Transverse colon (tissue), 4 donors: ENCODE results near the gene LRP1B. TPM values are rescaled to one million over a fixed set of nuclear protein-coding genes. Genes with fewer than 3 reads are reported as not detected.
"Not testable (repeated sequence)": the region's sequence is repeated elsewhere in the genome, so short reads cannot be mapped to it uniquely, and the experiment has no call there.

Experiments used
- DNase-seq: peaks from one replicate; pipeline ENCODE4 v3.0.0-alpha.2; 2019
- H3K27ac ChIP-seq, 4 donors: fragments of 200-600 bp; sonication (generic); 2 replicates each; pipeline ENCODE4 v1.5.1; 2016 to 2018; ENCODE audit warnings: inconsistent platforms in 4 of 4
- H3K27me3 ChIP-seq: fragments of 200-600 bp; sonication (generic); 2 replicates; pipeline ENCODE4 v1.5.1; 2017; ENCODE audit warnings: inconsistent platforms
- H3K36me3 ChIP-seq, 4 donors: fragments of 200-600 bp; sonication (generic); 2 replicates each; pipeline ENCODE4 v1.5.1; 2017 to 2019; ENCODE audit warnings: inconsistent platforms in 4 of 4
- H3K4me1 ChIP-seq, 4 donors: fragments of 200-600 bp; sonication (generic); 2 replicates each; pipeline ENCODE4 v1.5.1; 2017 to 2020; ENCODE audit warnings: inconsistent platforms in 4 of 4
- H3K4me3 ChIP-seq, 4 donors: fragments of 200-600 bp; sonication (generic); 1 replicate in 1 of 4; 2 replicates in 3 of 4; pipeline versions ENCODE4 v1.5.1 to v1.6.1; 2017 to 2019; ENCODE audit warnings: inconsistent platforms in 4 of 4
- H3K9me3 ChIP-seq, 2 donors: fragments of 200-600 bp; sonication (generic); 2 replicates each; pipeline ENCODE4 v1.5.1; 2017 to 2019; ENCODE audit warnings: inconsistent platforms in 2 of 2
- CTCF ChIP-seq, 5 experiments: fragments of 200-600 bp in 3 of 5; fragments of 450-650 bp in 2 of 5; sonication (generic) in 3 of 5; IDR thresholded peaks; 1 replicate in 2 of 5; 2 replicates in 3 of 5; pipeline ENCODE4 v1.5.1; 2016 to 2017; ENCODE audit warnings: antibody characterized with exemption in 5 of 5, inconsistent platforms in 3 of 5, mild to moderate bottlenecking in 2 of 5, moderate library complexity in 1 of 5
- EP300 ChIP-seq: sonication (generic); formaldehyde crosslinking; IDR thresholded peaks from one replicate; pipeline ENCODE4 v1.6.1; 2017; ENCODE audit warnings: antibody characterized with exemption, low read depth
- POLR2A ChIP-seq: fragments of 450-650 bp; IDR thresholded peaks from one replicate; pipeline ENCODE4 v1.6.1; 2016; ENCODE audit warnings: antibody characterized with exemption, mild to moderate bottlenecking, moderate library complexity
- POLR2AphosphoS5 ChIP-seq, 3 donors: sonication (generic); formaldehyde crosslinking; IDR thresholded peaks; one replicate each; pipeline ENCODE4 v1.6.1; 2016; ENCODE audit warnings: antibody characterized with exemption in 3 of 3
- WGBS, 2 donors: methylation state at CpG; one replicate each; pipeline ENCODE4 v1.1.5; 2018; ENCODE audit warnings: low coverage in 1 of 2; 5-methylcytosine and 5-hydroxymethylcytosine counted together
- in situ Hi-C, 4 donors: fragments of 200-750 bp; cut with MboI; loops; one replicate each; pipeline versions ENCODE4 v1.15.0 to v1.15.1; 2017; ENCODE audit warnings: low sequenced_read_pairs in 3 of 4, low pct_ligation_motif_present in 1 of 4, low pct_unique_long_range_greater_than_20kb in 1 of 4
- intact Hi-C: fragments of 100-400 bp; cut with DNase I; formaldehyde crosslinking; loops from one replicate; pipeline ENCODE4 v1.15.1; 2023; ENCODE audit warnings: low total_unique reads
- total RNA-seq, 4 donors: library from RNA; depleted of rRNA; stranded (reverse); fragments of >200 nt; gene quantifications; one replicate each; pipeline ENCODE4 v1.1.0, GENCODE V29; 2016

Gene LRP1B
- total RNA-seq, 4 donors from 2014 or later, result 0.48 to 5.4 (median 0.82) TPM; not detected in 1

GRCh38 chr2:140416577-140416976 lies 1714.2 kb downstream of the LRP1B start:
- Histone ChIP-seq H3K4me1 (no peaks in the 10 kb centered on the region), H3K4me3 (no peak overlapping the region), H3K27me3 (no peaks in the 10 kb centered on the region), H3K36me3 (no peaks in the 10 kb centered on the region), H3K27ac (no peak overlapping the region), H3K9me3 (no peaks in the 10 kb centered on the region)
- intact Hi-C loops (no loop called here), in situ Hi-C loops (no loop called here)
- WGBS, 2 donors, result 75% methylated on average over 1 of the region's 1 CpG; no CpG with 5 or more reads in 1 of the 2 donors
- no peak for TF ChIP-seq EP300
- TF ChIP-seq POLR2A, result no peak
- TF ChIP-seq CTCF (IDR thresholded peaks at IDR 0.05), result no peak
- no peak for TF ChIP-seq POLR2AphosphoS5 (IDR thresholded peaks at IDR 0.05)
- DNase-seq, result no peak

GRCh38 chr2:140415035-140415434 lies 1715.8 kb downstream of the LRP1B start:
- in situ Hi-C loops, DNase-seq: not testable (repeated sequence)

GRCh38 chr2:140410695-140411094 lies 1720.1 kb downstream of the LRP1B start:
- Histone ChIP-seq H3K4me1 (no peaks in the 10 kb centered on the region), H3K27me3 (no peaks in the 10 kb centered on the region), H3K27ac (no peak overlapping the region), H3K9me3 (no peaks in the 10 kb centered on the region), H3K36me3 (no peaks in the 10 kb centered on the region), H3K4me3 (no peak overlapping the region)
- in situ Hi-C loops, result no loop called here
- WGBS, 2 donors, result 64 to 78% methylated on average over 2 of the region's 2 CpGs
- no peak for TF ChIP-seq POLR2A
- TF ChIP-seq CTCF (IDR thresholded peaks at IDR 0.05), result no peak
- no peak for TF ChIP-seq EP300
- TF ChIP-seq POLR2AphosphoS5 (IDR thresholded peaks at IDR 0.05), result no peak
- DNase-seq, result no peak
- intact Hi-C loops, result no loop called here

More at GRCh38 chr2:140415035-140415434, 1715.8 kb downstream of the LRP1B start:
- H3K36me3 ChIP-seq, H3K4me1 ChIP-seq, H3K4me3 ChIP-seq, intact Hi-C loops, H3K9me3 ChIP-seq, H3K27me3 ChIP-seq, H3K27ac ChIP-seq: not testable (repeated sequence)
- WGBS, 2 donors, result 41 to 100% methylated on average over 1 to 4 of the region's 4 CpGs

- H3K9me3 ChIP-seq, result peaks cover 0 to 4% of the 10 kb centered on the region in 2 donors
- 75 to 83% methylated on average over 1 to 2 of the region's 2 CpGs for WGBS, 2 donors
- H3K4me3 ChIP-seq, result no peak overlapping the region
- no peak for DNase-seq
- no peaks in the 10 kb centered on the region for H3K36me3 ChIP-seq
- intact Hi-C loops (no loop called here), in situ Hi-C loops (no loop called here)
- H3K4me1 ChIP-seq, result no peaks in the 10 kb centered on the region
- H3K27ac ChIP-seq, result no peak overlapping the region
- TF ChIP-seq EP300, result no peak
- TF ChIP-seq POLR2A, result no peak
- no peak for TF ChIP-seq CTCF (IDR thresholded peaks at IDR 0.05)
- no peak for TF ChIP-seq POLR2AphosphoS5 (IDR thresholded peaks at IDR 0.05)
- H3K27me3 ChIP-seq, result no peaks in the 10 kb centered on the region
These were observed 1729.8 kb downstream of the LRP1B start for GRCh38 chr2:140401056-140401455.

GRCh38 chr2:140392824-140393223 lies 1738.0 kb downstream of the LRP1B start:
- intact Hi-C loops, result no loop called here

More at GRCh38 chr2:140392824-140393223, 1738.0 kb downstream of the LRP1B start:
- H3K27me3 ChIP-seq, result no peaks in the 10 kb centered on the region
- no peak overlapping the region for H3K4me3 ChIP-seq
- no peaks in the 10 kb centered on the region for H3K9me3 ChIP-seq
- in situ Hi-C loops, result no loop called here
- H3K27ac ChIP-seq, result no peak overlapping the region
- DNase-seq, result no peak
- WGBS, 2 donors, result 45 to 55% methylated on average over 2 of the region's 2 CpGs
- H3K4me1 ChIP-seq, result no peaks in the 10 kb centered on the region
- no peaks in the 10 kb centered on the region for H3K36me3 ChIP-seq
- TF ChIP-seq POLR2AphosphoS5 (IDR thresholded peaks at IDR 0.05), result no peak
- TF ChIP-seq POLR2A, result no peak
- no peak for TF ChIP-seq CTCF (IDR thresholded peaks at IDR 0.05)
